Liver (tissue), 9 donors: ENCODE measurements around the gene ABHD17C. TPM values are rescaled to one million over a fixed set of nuclear protein-coding genes. Genes with fewer than 3 reads are reported as not detected.

Source experiments
- DNase-seq: peaks from one replicate; pipeline ENCODE4 v3.0.0-alpha.2; 2017; ENCODE audit warnings: low spot score
- H3K27ac ChIP-seq, 2 donors: one replicate each; pipeline ENCODE4 v1.7.0; 2013; ENCODE audit warnings: inconsistent platforms in 2 of 2, low read length in 2 of 2, control low read depth in 1 of 2, low read depth in 1 of 2, mild to moderate bottlenecking in 1 of 2
- H3K27me3 ChIP-seq, 4 donors: one replicate each; pipeline versions ENCODE4 v1.6.1 to v1.7.0; 2013; ENCODE audit warnings: low read length in 3 of 4, inconsistent platforms in 1 of 4, mild to moderate bottlenecking in 1 of 4, moderate library complexity in 1 of 4; ENCODE audit not compliant: control insufficient read depth in 4 of 4, insufficient read depth in 4 of 4
- H3K36me3 ChIP-seq, 4 donors: one replicate each; pipeline versions ENCODE4 v1.6.1 to v1.7.0; 2013; ENCODE audit warnings: low read length in 3 of 4, mild to moderate bottlenecking in 3 of 4, low read depth in 1 of 4, moderate library complexity in 1 of 4; ENCODE audit not compliant: control insufficient read depth in 4 of 4, insufficient read depth in 3 of 4
- H3K4me1 ChIP-seq, 4 donors: one replicate each; pipeline versions ENCODE4 v1.6.1 to v1.7.0; 2013; ENCODE audit warnings: low read length in 3 of 4, mild to moderate bottlenecking in 3 of 4, moderate library complexity in 1 of 4; ENCODE audit not compliant: control insufficient read depth in 4 of 4, insufficient read depth in 4 of 4
- H3K4me3 ChIP-seq, 3 donors: one replicate each; pipeline versions ENCODE4 v1.6.1 to v1.7.0; 2013; ENCODE audit warnings: low read length in 3 of 3, control low read depth in 1 of 3, low read depth in 1 of 3, mild to moderate bottlenecking in 1 of 3
- H3K9ac ChIP-seq, 2 donors: one replicate each; pipeline ENCODE4 v1.7.0; 2013; ENCODE audit warnings: low read length in 2 of 2, mild to moderate bottlenecking in 2 of 2, moderate library complexity in 2 of 2, control low read depth in 1 of 2, low read depth in 1 of 2
- H3K9me3 ChIP-seq, 4 donors: one replicate each; pipeline versions ENCODE4 v1.6.1 to v1.7.0; 2013; ENCODE audit warnings: low read length in 3 of 4; ENCODE audit not compliant: control insufficient read depth in 4 of 4
- CTCF ChIP-seq: fragments of 150-350 bp; IDR thresholded peaks from 2 replicates; pipeline ENCODE4 v1.5.1; 2017; ENCODE audit warnings: improper control_type of control experiment, low read depth, low read length; ENCODE audit not compliant: missing input control
- EGR1 ChIP-seq, 2 donors: IDR thresholded peaks; 2 replicates each; pipeline ENCODE4 v1.6.1; 2016 to 2018; ENCODE audit warnings: antibody characterized with exemption in 2 of 2, low read depth in 2 of 2
- FOXA1 ChIP-seq: IDR thresholded peaks from 2 replicates; pipeline ENCODE4 v1.6.1; 2016; ENCODE audit warnings: antibody characterized with exemption
- FOXA2 ChIP-seq: IDR thresholded peaks from 2 replicates; pipeline ENCODE4 v1.6.1; 2016; ENCODE audit warnings: antibody characterized with exemption
- GABPA ChIP-seq, 2 donors: IDR thresholded peaks in 1 of 2; conservative IDR thresholded peaks in 1 of 2; 2 replicates each; pipeline ENCODE4 v1.6.1; 2016; ENCODE audit warnings: antibody characterized with exemption in 2 of 2, mild to moderate bottlenecking in 1 of 2, moderate library complexity in 1 of 2
- HNF4A ChIP-seq, 2 donors: conservative IDR thresholded peaks; 2 replicates each; pipeline ENCODE4 v1.6.1; 2016; ENCODE audit warnings: antibody characterized with exemption in 2 of 2, mild to moderate bottlenecking in 2 of 2
- HNF4G ChIP-seq: IDR thresholded peaks from 2 replicates; pipeline ENCODE4 v1.6.1; 2016; ENCODE audit warnings: antibody characterized with exemption
- MAX ChIP-seq: IDR thresholded peaks from 2 replicates; pipeline ENCODE4 v1.6.1; 2016; ENCODE audit warnings: antibody characterized with exemption
- NR2F2 ChIP-seq: IDR thresholded peaks from 2 replicates; pipeline ENCODE4 v1.6.1; 2016; ENCODE audit warnings: antibody characterized with exemption
- RAD21 ChIP-seq, 2 donors: IDR thresholded peaks; 2 replicates each; pipeline ENCODE4 v1.6.1; 2016; ENCODE audit warnings: antibody characterized with exemption in 2 of 2, mild to moderate bottlenecking in 2 of 2
- REST ChIP-seq: IDR thresholded peaks from 2 replicates; pipeline ENCODE4 v1.6.1; 2016; ENCODE audit warnings: antibody characterized with exemption, mild to moderate bottlenecking
- RXRA ChIP-seq, 2 donors: IDR thresholded peaks; 2 replicates each; pipeline ENCODE4 v1.6.1; 2017 to 2018; ENCODE audit warnings: antibody characterized with exemption in 2 of 2, mild to moderate bottlenecking in 1 of 2
- SP1 ChIP-seq: IDR thresholded peaks from 2 replicates; pipeline ENCODE4 v1.6.1; 2018; ENCODE audit warnings: antibody characterized with exemption, mild to moderate bottlenecking
- TAF1 ChIP-seq: conservative IDR thresholded peaks from 2 replicates; pipeline ENCODE4 v1.6.1; 2016; ENCODE audit warnings: antibody characterized with exemption, mild to moderate bottlenecking
- ZBTB33 ChIP-seq: IDR thresholded peaks from 2 replicates; pipeline ENCODE4 v1.6.1; 2016; ENCODE audit warnings: antibody characterized with exemption
- WGBS: extraction: QIAGEN DNeasy Blood & Tissue Kit; methylation state at CpG from one replicate; pipeline ENCODE4 v1.1.7; 2013; 5-methylcytosine and 5-hydroxymethylcytosine counted together
- polyA plus RNA-seq, 2 donors: library from polyadenylated mRNA; stranded (reverse) in 1 of 2; unstranded in 1 of 2; fragments of 200-250 nt in 1 of 2; fragments of >200 nt in 1 of 2; fragmentation: Nextera tagmentation in 1 of 2; extraction: Ambion mirVana in 1 of 2; gene quantifications; one replicate each; pipeline versions ENCODE4 v1.2.1 to v1.2.3, GENCODE V29; 2013 to 2015
- total RNA-seq, 2 donors: library from RNA; depleted of rRNA; stranded (reverse); fragments of >200 nt; gene quantifications; one replicate each; pipeline ENCODE4 v1.2.3, GENCODE V29; 2014
- donor health status: healthy.
- donor health status: healthy.
- donor health status: healthy.
- donor health status: healthy.
- donor health status: healthy.

Gene ABHD17C
- total and polyA plus RNA-seq, 4 donors = 0.79 to 3.0 (median 2.0) TPM

- no peak for TF ChIP-seq REST
- no peak for TF ChIP-seq NR2F2
- no peak for TF ChIP-seq FOXA2
- TF ChIP-seq RAD21 (IDR thresholded peaks at IDR 0.05) = no peak
- TF ChIP-seq SP1 = no peak
These were observed 94.2 kb downstream of the ABHD17C start (continued) for GRCh38 chr15:80789296-80789695.

GRCh38 chr15:80789796-80790195 is 94.7 kb downstream of the ABHD17C start:
- no peak for DNase-seq
- H3K4me3 ChIP-seq = no peak overlapping the region
- no peaks in the 10 kb centered on the region for H3K36me3 ChIP-seq
- H3K27ac ChIP-seq = no peak overlapping the region
- TF ChIP-seq HNF4G (no peak), RXRA (IDR thresholded peaks at IDR 0.05) (no peak), ZBTB33 (no peak), RAD21 (IDR thresholded peaks at IDR 0.05) (no peak), CTCF (no peak), FOXA2 (no peak)
- H3K4me1 ChIP-seq = no peaks in the 10 kb centered on the region
- no peak overlapping the region for H3K9ac ChIP-seq
- 56% methylated on average over 4 of the region's 4 CpGs for WGBS
- no peaks in the 10 kb centered on the region for H3K9me3 ChIP-seq
- peaks cover 0 to 10% (median 0%) of the 10 kb centered on the region in 4 donors for H3K27me3 ChIP-seq

- H3K9me3 ChIP-seq = no peaks in the 10 kb centered on the region
- H3K27me3 ChIP-seq = peaks cover 0 to 10% (median under 1%) of the 10 kb centered on the region in 4 donors
- no peaks in the 10 kb centered on the region for H3K36me3 ChIP-seq
- no peak overlapping the region for H3K27ac ChIP-seq
- no peak overlapping the region for H3K9ac ChIP-seq
- DNase-seq = no peak
- H3K4me1 ChIP-seq = no peaks in the 10 kb centered on the region
- no peak for TF ChIP-seq GABPA (IDR thresholded peaks at IDR 0.05 in 1 of 2, conservative IDR thresholded peaks at IDR 0.05 in 1 of 2)
- TF ChIP-seq NR2F2 = no peak
- no peak for TF ChIP-seq ZBTB33
- TF ChIP-seq RXRA (IDR thresholded peaks at IDR 0.05) = no peak
- no peak for TF ChIP-seq HNF4A (conservative IDR thresholded peaks at IDR 0.05)
- no peak for TF ChIP-seq MAX
- TF ChIP-seq FOXA1 = no peak
- no peak for TF ChIP-seq EGR1 (IDR thresholded peaks at IDR 0.05; ENCODE audit: low read depth in 2 of 2)
- no peak for TF ChIP-seq TAF1
- no peak for TF ChIP-seq SP1
- WGBS = 82% methylated on average over 5 of the region's 5 CpGs
- H3K4me3 ChIP-seq = no peak overlapping the region
These were observed 95.1 kb downstream of the ABHD17C start for GRCh38 chr15:80790236-80790635.
